ENCODE data around the gene PRKN.

Gene PRKN

GRCh38 chr6:161557333-161558107, 1170.0 kb downstream of the PRKN start:
- DNase-seq: no peak

GRCh38 chr6:161554883-161555282, 1172.7 kb downstream of the PRKN start:
- DNase-seq: no peak

- DNase-seq: no peak
Measured at GRCh38 chr6:161549977-161550655, 1177.5 kb downstream of the PRKN start.

- DNase-seq: no peak
Measured at GRCh38 chr6:161548713-161549296, 1178.8 kb downstream of the PRKN start.

- no peak for DNase-seq
Measured at GRCh38 chr6:161547617-161548016, 1179.9 kb downstream of the PRKN start.

- no peak for DNase-seq
Measured at GRCh38 chr6:161546632-161547031, 1180.9 kb downstream of the PRKN start.

GRCh38 chr6:161545741-161546140, 1181.8 kb downstream of the PRKN start:
- no peak for DNase-seq

- DNase-seq: no peak
Measured at GRCh38 chr6:161544801-161545480, 1182.6 kb downstream of the PRKN start.

GRCh38 chr6:161543684-161544309, 1183.8 kb downstream of the PRKN start:
- no peak for DNase-seq

- no peak for DNase-seq
Measured at GRCh38 chr6:161542346-161542980, 1185.1 kb downstream of the PRKN start.

- no peak for DNase-seq
Measured at GRCh38 chr6:161540532-161540931, 1187.0 kb downstream of the PRKN start.

GRCh38 chr6:161536224-161536630, 1191.3 kb downstream of the PRKN start:
- DNase-seq: no peak

GRCh38 chr6:161534264-161534873, 1193.2 kb downstream of the PRKN start:
- DNase-seq: no peak

- DNase-seq: no peak
Measured at GRCh38 chr6:161533266-161533665, 1194.3 kb downstream of the PRKN start.

GRCh38 chr6:161532536-161532935, 1195.0 kb downstream of the PRKN start:
- DNase-seq: no peak

- DNase-seq: no peak
Measured at GRCh38 chr6:161526794-161527193, 1200.8 kb downstream of the PRKN start.

- DNase-seq: no peak
Measured at GRCh38 chr6:161523362-161523761, 1204.2 kb downstream of the PRKN start.

GRCh38 chr6:161522276-161522675, 1205.3 kb downstream of the PRKN start:
- no peak for DNase-seq

GRCh38 chr6:161511447-161512095, 1216.0 kb downstream of the PRKN start:
- no peak for DNase-seq

- DNase-seq: no peak
Measured at GRCh38 chr6:161508341-161508740, 1219.2 kb downstream of the PRKN start.

GRCh38 chr6:161507375-161507774, 1220.2 kb downstream of the PRKN start:
- no peak for DNase-seq

- no peak for DNase-seq
Measured at GRCh38 chr6:161503570-161503969, 1224.0 kb downstream of the PRKN start.

Measured in stimulated activated CD4-positive, alpha-beta T cell treated with anti-CD3 and anti-CD28 coated beads, Interleukin-4, amount 100 ng/mL, for 24 hours (primary cell).